Activated CD8-positive, alpha-beta T cell treated with anti-CD3 and anti-CD28 coated beads for 36 hours (primary cell): ENCODE measurements around the gene STOX1. TPM values are rescaled to one million over a fixed set of nuclear protein-coding genes. Genes with fewer than 3 reads are reported as not detected.
A peak's percentile ranks its signal among the peaks of the same experiment; 100 is the strongest.

ENCODE experiments used
- ATAC-seq: fragments of 200-7000 bp; cut with Tn5 transposase; one replicate; pipeline ENCODE4 v1.10.0; 2021; ENCODE audit warnings: mild to moderate bottlenecking, moderate library complexity
- CTCF ChIA-PET: fragments of 350-600 bp; sonication (Branson Sonifier 250); formaldehyde crosslinking; loops from one replicate; lab custom pipeline; 2021; ENCODE audit warnings: antibody characterized with exemption; lab: Charles Lee
- POLR2A ChIA-PET: fragments of 350-600 bp; sonication (Branson Sonifier 250); formaldehyde crosslinking; loops from one replicate; lab custom pipeline; 2021; ENCODE audit warnings: antibody characterized with exemption; lab: Charles Lee
- DNase-seq: peaks from one replicate; pipeline ENCODE4 v3.0.0-alpha.2; 2020
- H3K27ac Mint-ChIP-seq: one replicate; pipeline ENCODE4 v1.8.0; 2021; ENCODE audit warnings: mild to moderate bottlenecking, mixed read lengths
- H3K27me3 Mint-ChIP-seq: one replicate; pipeline ENCODE4 v1.8.0; 2021; ENCODE audit warnings: mixed read lengths
- H3K36me3 Mint-ChIP-seq: one replicate; pipeline ENCODE4 v1.8.0; 2021; ENCODE audit warnings: low read depth, mixed read lengths
- H3K4me1 Mint-ChIP-seq: one replicate; pipeline ENCODE4 v1.8.0; 2021; ENCODE audit warnings: low read depth, mixed read lengths
- H3K4me3 Mint-ChIP-seq: one replicate; pipeline ENCODE4 v1.8.0; 2021; ENCODE audit warnings: mild to moderate bottlenecking, moderate library complexity, mixed read lengths
- H3K9me3 Mint-ChIP-seq: one replicate; pipeline ENCODE4 v1.8.0; 2021; ENCODE audit warnings: mixed read lengths
- CTCF ChIP-seq: fragments of 200-600 bp; IDR thresholded peaks from one replicate; pipeline ENCODE4 v1.8.0; 2022; ENCODE audit warnings: antibody characterized with exemption, mild to moderate bottlenecking
- intact Hi-C: fragments of 100-400 bp; cut with micrococcal nuclease; formaldehyde crosslinking; loops from one replicate; pipeline ENCODE4 v1.10.0; 2022
- total RNA-seq, 2 experiments: library from RNA; stranded (reverse); gene quantifications; one replicate each; pipeline ENCODE4 v1.2.3, GENCODE V29; 2021

STOX1 gene
- total RNA-seq, 2 experiments from 2014 or later = 0.22 to 0.36 TPM

DNA sequence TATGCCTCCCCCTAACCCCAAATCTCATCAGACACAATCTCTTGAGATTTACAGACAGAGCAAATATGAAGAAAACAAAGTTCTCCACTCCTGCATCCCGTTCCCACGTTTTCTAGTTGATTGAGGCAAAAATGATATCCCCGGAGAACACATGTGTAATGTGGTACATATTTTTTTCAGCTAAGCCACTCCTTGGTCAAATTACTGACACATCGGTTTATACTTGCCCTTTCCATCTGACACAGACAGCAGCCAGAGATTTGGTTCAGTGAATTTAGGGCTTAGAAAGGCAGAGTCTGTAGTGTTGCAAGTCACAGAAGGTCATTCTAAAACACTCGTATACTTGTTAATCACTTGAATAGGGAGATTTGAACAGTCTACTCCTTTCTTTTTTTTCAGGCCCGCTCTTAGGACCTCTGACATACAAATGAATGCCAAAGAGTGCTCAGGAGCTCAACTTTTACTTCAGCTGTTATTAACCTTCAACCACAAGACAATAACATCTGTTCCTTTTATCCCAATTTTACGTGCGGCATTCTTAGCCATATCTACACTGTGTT lies 71.9 kb downstream of the STOX1 start:
- no peaks in the 10 kb centered on the region for H3K9me3 Mint-ChIP-seq
- no peak for TF ChIP-seq CTCF
- H3K27me3 Mint-ChIP-seq = no peaks in the 10 kb centered on the region
- no peak for DNase-seq
- H3K27ac Mint-ChIP-seq = peak overlapping the region; percentile 7
- peaks cover 21% of the 10 kb centered on the region for H3K36me3 Mint-ChIP-seq
- ATAC-seq = no peak
- H3K4me3 Mint-ChIP-seq = no peak overlapping the region
- intact Hi-C loops = no loop called here
- CTCF ChIA-PET = interaction anchor here (1.1 to 3.0 kb wide), 4 partner anchors 8 to 72 kb away, joined by 3 to 15 read pairs (median 4); partner anchors contain the start of gene STOX1
- POLR2A ChIA-PET = interaction anchor here (1.0 to 3.8 kb wide), 4 partner anchors 57 to 317 kb away, joined by 3 to 34 read pairs (median 4); partner anchors contain the start of gene DDX21
- H3K4me1 Mint-ChIP-seq = peaks cover 26% of the 10 kb centered on the region

- POLR2A ChIA-PET = interaction anchor here (0.6 to 3.8 kb wide), 17 partner anchors 9 to 567 kb away, joined by 3 to 34 read pairs (median 3); partner anchors contain the start of genes DDX21 and STOX1
- peak; percentile 85 for DNase-seq
- no peak for TF ChIP-seq CTCF
- intact Hi-C loops = loop anchor here (5.0 to 10.0 kb wide), 2 partner anchors 57 to 106 kb away; partner anchors contain the start of gene DDX21
- H3K27me3 Mint-ChIP-seq = no peaks in the 10 kb centered on the region
- peak overlapping the region; percentile 99 for H3K27ac Mint-ChIP-seq
- CTCF ChIA-PET = interaction anchor here (0.7 to 3.0 kb wide), 3 partner anchors 55 to 87 kb away, joined by 3 to 15 read pairs (median 4); partner anchors contain the start of gene STOX1
- ATAC-seq = peak; percentile 55
- H3K4me3 Mint-ChIP-seq = peak overlapping the region; percentile 99
- peaks cover 23% of the 10 kb centered on the region for H3K36me3 Mint-ChIP-seq
- peaks cover 36% of the 10 kb centered on the region for H3K4me1 Mint-ChIP-seq
- no peaks in the 10 kb centered on the region for H3K9me3 Mint-ChIP-seq
Observed at GRCh38 chr10:68900427-68901104, 73.2 kb downstream of the STOX1 start.

DNA sequence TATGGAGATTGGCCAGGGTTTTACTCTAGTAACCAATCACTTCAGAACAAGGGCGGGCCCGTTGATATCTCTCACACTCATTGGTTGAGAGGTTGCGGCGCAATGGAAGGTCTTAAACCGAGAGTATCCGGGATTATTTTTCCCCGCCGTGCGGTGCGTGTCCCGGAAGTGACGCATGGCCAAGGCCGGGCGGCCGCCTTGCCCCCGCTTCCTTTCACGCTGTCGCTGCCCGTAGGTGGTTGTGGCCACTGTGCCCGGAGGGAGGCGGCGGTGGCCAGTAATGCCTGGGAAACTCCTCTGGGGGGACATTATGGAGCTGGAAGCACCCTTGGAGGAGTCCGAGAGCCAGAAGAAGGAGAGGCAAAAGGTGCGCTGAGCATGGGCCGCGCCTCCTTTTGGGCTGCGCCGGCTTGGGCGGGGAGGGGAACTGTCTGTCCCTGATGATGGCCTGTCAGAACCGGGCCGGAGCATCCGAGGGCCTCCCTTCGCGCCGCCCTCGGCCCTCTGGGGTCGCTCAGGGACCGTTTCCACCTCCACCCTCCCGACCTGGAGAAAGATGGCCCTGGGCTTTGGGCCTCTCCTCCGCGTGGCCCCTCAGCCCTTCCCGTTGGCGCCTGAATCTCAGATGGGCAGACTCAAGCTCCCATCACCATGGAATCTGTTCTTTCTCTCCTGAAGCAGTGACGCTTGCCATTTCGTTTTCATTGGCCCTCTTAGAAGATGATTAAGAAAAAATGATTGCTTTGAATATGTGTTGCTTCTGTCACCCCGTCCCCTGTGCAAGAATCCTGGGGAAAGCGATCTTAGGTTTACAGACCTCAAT lies 74.0 kb downstream of the STOX1 start, which contains the start of gene DDX50:
DDX50 (plus strand) TSS at position 211 of the 823 bp plus-strand sequence; CDS start at position 281, 70 bp downstream.
- H3K4me3 Mint-ChIP-seq = peak within 1 kb of the TSS; percentile 99
- no peaks in the 10 kb centered on the region for H3K9me3 Mint-ChIP-seq
- peak within 1 kb of the TSS; percentile 99 for H3K27ac Mint-ChIP-seq
- CTCF ChIA-PET = interaction anchor here (3.0 kb wide), 1 partner anchor 74 kb away, joined by 15 read pairs; the partner anchor contains the start of gene STOX1
- POLR2A ChIA-PET = interaction anchor here (0.8 to 3.8 kb wide), 10 partner anchors 10 to 568 kb away, joined by 3 to 34 read pairs (median 4); partner anchors contain the start of genes DDX21 and STOX1
- H3K27me3 Mint-ChIP-seq = no peaks in the 10 kb centered on the region
- peak; percentile 97 for ATAC-seq
- intact Hi-C loops = loop anchor here (5.0 to 10.0 kb wide), 2 partner anchors 56 to 107 kb away; partner anchors contain the start of gene DDX21
- peaks cover 41% of the 10 kb centered on the region for H3K4me1 Mint-ChIP-seq
- no peak for TF ChIP-seq CTCF
- DNase-seq = peak; percentile 99
- H3K36me3 Mint-ChIP-seq = peaks cover 27% of the 10 kb centered on the region

GRCh38 chr10:68902382-68902781 lies 75.1 kb downstream of the STOX1 start:
- peak overlapping the region; percentile 99 for H3K4me3 Mint-ChIP-seq
- ChIA-PET CTCF (no interaction called here), POLR2A (interaction anchor here (0.6 to 2.0 kb wide), 2 partner anchors 8 to 57 kb away, joined by 3 to 9 read pairs; no protein-coding TSS in a partner anchor)
- ATAC-seq (no peak), DNase-seq (no peak)
- H3K36me3 Mint-ChIP-seq = peaks cover 35% of the 10 kb centered on the region
- peak overlapping the region; percentile 99 for H3K27ac Mint-ChIP-seq
- no peak for TF ChIP-seq CTCF
- H3K27me3 Mint-ChIP-seq = no peaks in the 10 kb centered on the region
- peaks cover 49% of the 10 kb centered on the region for H3K4me1 Mint-ChIP-seq
- intact Hi-C loops = loop anchor here (5.0 to 10.0 kb wide), 2 partner anchors 55 to 108 kb away; partner anchors contain the start of gene DDX21
- H3K9me3 Mint-ChIP-seq = no peaks in the 10 kb centered on the region
